GM23248 (cell line): Measurements from ENCODE around the gene TMEM37. TPM values are rescaled to one million over a fixed set of nuclear protein-coding genes. Genes with fewer than 3 reads are reported as not detected.

Experiments
- DNase-seq: peaks from one replicate; pipeline ENCODE4 v3.0.0-alpha.2; 2015
- H2AFZ ChIP-seq: fragments of 200-600 bp; sonication (generic); 2 replicates; pipeline ENCODE4 v1.6.1; 2016; ENCODE audit warnings: antibody characterized with exemption
- H3F3A ChIP-seq: fragments of 200-600 bp; sonication (generic); 2 replicates; pipeline ENCODE4 v1.6.1; 2016; ENCODE audit warnings: mild to moderate bottlenecking, antibody characterized with exemption, mixed run types; ENCODE audit not compliant: insufficient read depth
- H3K27ac ChIP-seq: fragments of 200-600 bp; sonication (generic); 2 replicates; pipeline ENCODE4 v1.5.1; 2016; ENCODE audit warnings: mild to moderate bottlenecking
- H3K27me3 ChIP-seq: fragments of 200-600 bp; sonication (generic); replicated peaks from 2 replicates; pipeline ENCODE4 v1.6.1; 2016; ENCODE audit warnings: mild to moderate bottlenecking; ENCODE audit not compliant: insufficient read depth
- H3K36me3 ChIP-seq: fragments of 200-600 bp; sonication (generic); 2 replicates; pipeline ENCODE4 v1.6.1; 2016; ENCODE audit warnings: low read depth, mild to moderate bottlenecking
- H3K4me1 ChIP-seq: fragments of 200-600 bp; sonication (generic); 2 replicates; pipeline ENCODE4 v1.6.1; 2016; ENCODE audit warnings: mild to moderate bottlenecking; ENCODE audit not compliant: insufficient read depth
- H3K4me2 ChIP-seq: fragments of 200-600 bp; sonication (generic); one replicate; pipeline ENCODE4 v1.6.1; 2016; ENCODE audit warnings: mild to moderate bottlenecking; ENCODE audit not compliant: unreplicated experiment
- H3K4me3 ChIP-seq: fragments of 200-600 bp; sonication (generic); 2 replicates; pipeline ENCODE4 v1.5.1; 2016; ENCODE audit warnings: mild to moderate bottlenecking
- H3K79me2 ChIP-seq: fragments of 200-600 bp; sonication (generic); 2 replicates; pipeline ENCODE4 v1.6.1; 2016; ENCODE audit warnings: mild to moderate bottlenecking; ENCODE audit not compliant: insufficient read depth
- H3K9ac ChIP-seq: fragments of 200-600 bp; sonication (generic); 2 replicates; pipeline ENCODE4 v1.6.1; 2016; ENCODE audit warnings: mild to moderate bottlenecking
- H3K9me2 ChIP-seq: fragments of 200-600 bp; sonication (generic); 2 replicates; pipeline ENCODE4 v1.6.1; 2016; ENCODE audit warnings: mixed run types, mild to moderate bottlenecking, moderate library complexity; ENCODE audit not compliant: insufficient read depth
- H3K9me3 ChIP-seq: fragments of 200-600 bp; sonication (generic); one replicate; pipeline ENCODE4 v1.6.1; 2017; ENCODE audit warnings: low read depth
- H4K20me1 ChIP-seq: fragments of 200-600 bp; sonication (generic); 2 replicates; pipeline ENCODE4 v1.6.0; 2016; ENCODE audit not compliant: insufficient read depth
- EZH2 ChIP-seq: fragments of 200-600 bp; sonication (generic); IDR thresholded peaks from 2 replicates; pipeline ENCODE4 v1.6.1; 2018; ENCODE audit warnings: antibody characterized with exemption, mild to moderate bottlenecking; ENCODE audit not compliant: insufficient read depth, poor library complexity, severe bottlenecking
- EZH2phosphoT487 ChIP-seq: fragments of 200-600 bp; sonication (generic); IDR thresholded peaks from 2 replicates; pipeline ENCODE4 v1.6.1; 2018; ENCODE audit warnings: antibody characterized with exemption, moderate library complexity, mild to moderate bottlenecking, low read depth; ENCODE audit not compliant: insufficient read depth
- WGBS, 2 experiments: methylation state at CpG; one replicate each; pipeline ENCODE4 v1.1.6; 2015 to 2017; ENCODE audit warnings: low lambda C conversion rate in 2 of 2, low coverage in 1 of 2; ENCODE audit errors: missing lambda C conversion rate in 2 of 2; 5-methylcytosine and 5-hydroxymethylcytosine counted together
- in situ Hi-C: fragments of 300-500 bp; cut with MboI; formaldehyde crosslinking; loops from 2 replicates; pipeline ENCODE4 v1.15.0; 2020
- polyA plus RNA-seq: library from polyadenylated mRNA; unstranded; fragments of >200 nt; fragmentation: Nextera tagmentation; extraction: Ambion mirVana; gene quantifications from 2 replicates; pipeline ENCODE4 v1.2.1, GENCODE V29; 2016
- total RNA-seq: library from RNA; depleted of rRNA; stranded (reverse); fragments of >200 nt; shearing (Covaris generic); gene quantifications from 2 replicates; pipeline ENCODE4 v1.2.3, GENCODE V29; 2014

Gene TMEM37
- total and polyA plus RNA-seq, 2 experiments from 2014 or later, result 0.53 TPM; not detected in 1

DNA sequence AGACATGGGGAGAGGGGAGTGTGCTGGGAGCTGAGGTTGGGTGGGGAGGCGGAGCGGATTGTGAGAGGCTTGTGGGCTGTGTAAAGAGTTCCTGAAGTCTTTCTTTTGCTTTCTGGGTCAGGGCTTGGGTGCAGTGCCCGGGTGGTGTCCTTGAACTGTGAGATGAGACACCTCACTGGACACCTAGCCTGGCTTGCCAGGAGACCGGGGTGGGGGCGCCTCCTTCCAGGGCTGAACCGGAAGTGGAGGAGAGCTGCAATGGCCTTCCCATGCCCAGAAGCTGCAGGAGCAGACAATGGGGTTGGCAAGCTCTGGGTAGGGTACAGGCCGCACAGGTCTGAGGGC lies 4.3 kb downstream of the TMEM37 start:
- no peaks in the 10 kb centered on the region for H3K79me2 ChIP-seq
- H3K9me3 ChIP-seq, result no peaks in the 10 kb centered on the region
- no peaks in the 10 kb centered on the region for H3F3A ChIP-seq
- no peaks in the 10 kb centered on the region for H3K27me3 ChIP-seq
- H2AFZ ChIP-seq, result no peak overlapping the region
- no peak for TF ChIP-seq EZH2phosphoT487
- no peak for TF ChIP-seq EZH2
- in situ Hi-C loops, result no loop called here
- no peaks in the 10 kb centered on the region for H3K4me1 ChIP-seq
- DNase-seq, result no peak
- no peaks in the 10 kb centered on the region for H3K9me2 ChIP-seq
- H4K20me1 ChIP-seq, result no peaks in the 10 kb centered on the region
- no peak overlapping the region for H3K4me3 ChIP-seq
- no peaks in the 10 kb centered on the region for H3K36me3 ChIP-seq
- no peak overlapping the region for H3K9ac ChIP-seq
- WGBS, 2 experiments, result 70 to 84% methylated on average over 6 to 7 of the region's 7 CpGs
- no peak overlapping the region for H3K27ac ChIP-seq
- H3K4me2 ChIP-seq, result no peak overlapping the region

DNA sequence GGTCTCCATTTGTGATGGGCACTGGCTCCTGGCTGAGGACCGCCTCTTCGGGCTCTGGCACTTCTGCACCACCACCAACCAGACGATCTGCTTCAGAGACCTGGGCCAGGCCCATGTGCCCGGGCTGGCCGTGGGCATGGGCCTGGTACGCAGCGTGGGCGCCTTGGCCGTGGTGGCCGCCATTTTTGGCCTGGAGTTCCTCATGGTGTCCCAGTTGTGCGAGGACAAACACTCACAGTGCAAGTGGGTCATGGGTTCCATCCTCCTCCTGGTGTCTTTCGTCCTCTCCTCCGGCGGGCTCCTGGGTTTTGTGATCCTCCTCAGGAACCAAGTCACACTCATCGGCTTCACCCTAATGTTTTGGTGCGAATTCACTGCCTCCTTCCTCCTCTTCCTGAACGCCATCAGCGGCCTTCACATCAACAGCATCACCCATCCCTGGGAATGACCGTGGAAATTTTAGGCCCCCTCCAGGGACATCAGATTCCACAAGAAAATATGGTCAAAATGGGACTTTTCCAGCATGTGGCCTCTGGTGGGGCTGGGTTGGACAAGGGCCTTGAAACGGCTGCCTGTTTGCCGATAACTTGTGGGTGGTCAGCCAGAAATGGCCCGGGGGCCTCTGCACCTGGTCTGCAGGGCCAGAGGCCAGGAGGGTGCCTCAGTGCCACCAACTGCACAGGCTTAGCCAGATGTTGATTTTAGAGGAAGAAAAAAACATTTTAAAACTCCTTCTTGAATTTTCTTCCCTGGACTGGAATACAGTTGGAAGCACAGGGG lies 5.5 kb downstream of the TMEM37 start:
- Histone ChIP-seq H4K20me1 (no peaks in the 10 kb centered on the region), H3K4me1 (no peaks in the 10 kb centered on the region), H3K27me3 (no peaks in the 10 kb centered on the region), H3K4me2 (no peak overlapping the region), H3K9me2 (no peaks in the 10 kb centered on the region), H3K4me3 (no peak overlapping the region), H3K79me2 (no peaks in the 10 kb centered on the region), H3K9me3 (no peaks in the 10 kb centered on the region), H3K27ac (no peak overlapping the region), H3K9ac (no peak overlapping the region), H2AFZ (no peak overlapping the region), H3F3A (no peaks in the 10 kb centered on the region), H3K36me3 (no peaks in the 10 kb centered on the region)
- 81 to 84% methylated on average over 22 of the region's 22 CpGs for WGBS, 2 experiments
- in situ Hi-C loops, result no loop called here
- TF ChIP-seq EZH2phosphoT487 (no peak), EZH2 (no peak)
- DNase-seq, result no peak

DNA sequence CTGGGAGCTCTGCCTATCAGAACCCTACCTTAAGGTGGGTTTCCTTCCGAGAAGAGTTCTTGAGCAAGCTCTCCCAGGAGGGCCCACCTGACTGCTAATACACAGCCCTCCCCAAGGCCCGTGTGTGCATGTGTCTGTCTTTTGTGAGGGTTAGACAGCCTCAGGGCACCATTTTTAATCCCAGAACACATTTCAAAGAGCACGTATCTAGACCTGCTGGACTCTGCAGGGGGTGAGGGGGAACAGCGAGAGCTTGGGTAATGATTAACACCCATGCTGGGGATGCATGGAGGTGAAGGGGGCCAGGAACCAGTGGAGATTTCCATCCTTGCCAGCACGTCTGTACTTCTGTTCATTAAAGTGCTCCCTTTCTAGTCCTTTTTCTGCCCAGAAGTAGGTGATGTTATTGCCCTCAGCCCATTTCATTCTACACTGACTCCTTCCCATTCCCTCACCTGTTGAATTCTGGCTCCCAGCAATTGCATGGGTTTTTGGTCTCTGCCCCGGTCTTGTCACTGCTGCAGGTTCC lies 6.5 kb downstream of the TMEM37 start:
- 64 to 74% methylated on average over 6 of the region's 6 CpGs for WGBS, 2 experiments

DNA sequence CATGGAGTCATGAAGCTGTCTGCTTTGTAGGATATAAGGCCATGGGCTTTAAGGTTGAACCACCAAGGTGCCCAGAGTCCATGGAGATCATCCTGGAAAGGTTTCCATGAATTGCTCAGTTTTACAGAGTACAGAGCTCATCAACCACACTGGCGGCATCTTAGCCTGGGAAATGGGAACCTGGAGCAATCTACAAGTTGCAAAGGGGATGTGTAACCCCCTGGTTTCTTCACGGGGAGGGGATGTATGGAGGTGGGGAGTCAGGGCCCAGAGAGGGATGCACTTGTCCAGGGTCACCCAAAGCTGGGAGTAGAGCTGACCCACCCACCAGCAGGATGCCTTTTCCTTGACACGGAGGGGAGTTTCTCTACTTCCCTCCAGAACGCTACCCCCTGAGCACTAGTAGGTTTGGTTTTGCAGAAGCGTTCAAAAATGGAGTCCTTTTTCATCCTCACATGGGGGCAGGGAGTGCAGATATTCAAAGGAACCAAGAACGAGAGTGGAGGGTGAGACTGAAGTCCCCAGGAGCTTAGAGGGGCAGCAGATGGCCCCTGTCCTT lies 7.2 kb downstream of the TMEM37 start:
- no peaks in the 10 kb centered on the region for H3K9me3 ChIP-seq
- H3K9ac ChIP-seq, result no peak overlapping the region
- 64 to 69% methylated on average over 6 of the region's 6 CpGs for WGBS, 2 experiments
- no peak overlapping the region for H3K27ac ChIP-seq
- no peaks in the 10 kb centered on the region for H3K4me1 ChIP-seq
- H3K79me2 ChIP-seq, result no peaks in the 10 kb centered on the region
- H3K4me2 ChIP-seq, result no peak overlapping the region
- DNase-seq, result no peak
- in situ Hi-C loops, result no loop called here
- TF ChIP-seq EZH2phosphoT487, result no peak
- TF ChIP-seq EZH2, result no peak
- no peaks in the 10 kb centered on the region for H3K36me3 ChIP-seq
- no peak overlapping the region for H3K4me3 ChIP-seq
- no peak overlapping the region for H2AFZ ChIP-seq
- no peaks in the 10 kb centered on the region for H3F3A ChIP-seq
- no peaks in the 10 kb centered on the region for H3K9me2 ChIP-seq
- no peaks in the 10 kb centered on the region for H4K20me1 ChIP-seq
- H3K27me3 ChIP-seq, result no peaks in the 10 kb centered on the region

More for the DNA sequence above, 6.5 kb downstream of the TMEM37 start:
- DNase-seq, result no peak
- in situ Hi-C loops, result no loop called here
- Histone ChIP-seq H3K27me3 (no peaks in the 10 kb centered on the region), H3K9me3 (no peaks in the 10 kb centered on the region), H3K36me3 (no peaks in the 10 kb centered on the region), H4K20me1 (no peaks in the 10 kb centered on the region), H3K4me3 (no peak overlapping the region), H3F3A (no peaks in the 10 kb centered on the region), H3K27ac (no peak overlapping the region), H3K9ac (no peak overlapping the region), H3K4me1 (no peaks in the 10 kb centered on the region), H2AFZ (no peak overlapping the region), H3K9me2 (no peaks in the 10 kb centered on the region), H3K79me2 (no peaks in the 10 kb centered on the region), H3K4me2 (no peak overlapping the region)
- TF ChIP-seq EZH2phosphoT487 (no peak), EZH2 (no peak)
